ENCODE results near the gene APLNR. TPM values are rescaled to one million over a fixed set of nuclear protein-coding genes. Genes with fewer than 3 reads are reported as not detected.

APLNR gene
- total RNA-seq, 1 experiment from 2014 or later = not detected

- no peak for DNase-seq (ENCODE audit: unreplicated experiment)
- H3K4me3 Mint-ChIP-seq (ENCODE audit: unreplicated experiment) = no peak overlapping the region
- CTCF ChIA-PET = interaction anchor here (0.6 to 3.3 kb wide), 5 partner anchors 45 to 602 kb away, joined by 3 to 14 read pairs (median 4); no protein-coding TSS in a partner anchor
- no peaks in the 10 kb centered on the region for H3K9me3 Mint-ChIP-seq (ENCODE audit: unreplicated experiment)
- no peak overlapping the region for H3K27ac Mint-ChIP-seq (ENCODE audit: low read depth, unreplicated experiment)
- peaks cover 42% of the 10 kb centered on the region for H3K27me3 Mint-ChIP-seq (ENCODE audit: insufficient read depth, unreplicated experiment)
- no peaks in the 10 kb centered on the region for H3K4me1 Mint-ChIP-seq (ENCODE audit: insufficient read depth, unreplicated experiment)
- no peak for TF ChIP-seq CTCF (IDR thresholded peaks at IDR 0.05; ENCODE audit: unreplicated experiment)
- BruUV-seq (replicated peaks) = no TSS peak
- POLR2A ChIA-PET = interaction anchor here (0.6 kb wide), 2 partner anchors 30 to 313 kb away, joined by 3 read pairs; no protein-coding TSS in a partner anchor
- intact Hi-C loops (cut with micrococcal nuclease) = no loop called here
- no peaks in the 10 kb centered on the region for H3K36me3 Mint-ChIP-seq (ENCODE audit: insufficient read depth, unreplicated experiment)
Measured at GRCh38 chr11:57203882-57204480, 33.1 kb downstream of the APLNR start.

- intact Hi-C loops (cut with micrococcal nuclease) = no loop called here
- H3K4me3 Mint-ChIP-seq (ENCODE audit: unreplicated experiment) = no peak overlapping the region
- POLR2A ChIA-PET = interaction anchor here (0.6 kb wide), 1 partner anchor 31 kb away, joined by 3 read pairs; no protein-coding TSS in a partner anchor
- H3K4me1 Mint-ChIP-seq (ENCODE audit: insufficient read depth, unreplicated experiment) = no peaks in the 10 kb centered on the region
- no TSS peak for BruUV-seq (replicated peaks)
- peaks cover 42% of the 10 kb centered on the region for H3K27me3 Mint-ChIP-seq (ENCODE audit: insufficient read depth, unreplicated experiment)
- CTCF ChIA-PET = interaction anchor here (0.6 to 3.3 kb wide), 6 partner anchors 46 to 601 kb away, joined by 3 to 14 read pairs (median 4); no protein-coding TSS in a partner anchor
- TF ChIP-seq CTCF (IDR thresholded peaks at IDR 0.05; ENCODE audit: unreplicated experiment) = no peak
- DNase-seq (ENCODE audit: unreplicated experiment) = no peak
- H3K36me3 Mint-ChIP-seq (ENCODE audit: insufficient read depth, unreplicated experiment) = no peaks in the 10 kb centered on the region
- no peak overlapping the region for H3K27ac Mint-ChIP-seq (ENCODE audit: low read depth, unreplicated experiment)
- H3K9me3 Mint-ChIP-seq (ENCODE audit: unreplicated experiment) = no peaks in the 10 kb centered on the region
Measured at GRCh38 chr11:57203359-57203758, 33.7 kb downstream of the APLNR start.

GRCh38 chr11:57202281-57202680 lies 34.8 kb downstream of the APLNR start:
- peaks cover 42% of the 10 kb centered on the region for H3K27me3 Mint-ChIP-seq (ENCODE audit: insufficient read depth, unreplicated experiment)
- no peak overlapping the region for H3K27ac Mint-ChIP-seq (ENCODE audit: low read depth, unreplicated experiment)
- ChIA-PET POLR2A (no interaction called here), CTCF (interaction anchor here (0.6 to 3.3 kb wide), 3 partner anchors 47 to 1083 kb away, joined by 4 to 14 read pairs (median 5); no protein-coding TSS in a partner anchor)
- no TSS peak for BruUV-seq (replicated peaks)
- no peaks in the 10 kb centered on the region for H3K9me3 Mint-ChIP-seq (ENCODE audit: unreplicated experiment)
- H3K36me3 Mint-ChIP-seq (ENCODE audit: insufficient read depth, unreplicated experiment) = no peaks in the 10 kb centered on the region
- intact Hi-C loops (cut with micrococcal nuclease) = no loop called here
- H3K4me3 Mint-ChIP-seq (ENCODE audit: unreplicated experiment) = no peak overlapping the region
- H3K4me1 Mint-ChIP-seq (ENCODE audit: insufficient read depth, unreplicated experiment) = no peaks in the 10 kb centered on the region
- no peak for DNase-seq (ENCODE audit: unreplicated experiment)
- no peak for TF ChIP-seq CTCF (IDR thresholded peaks at IDR 0.05; ENCODE audit: unreplicated experiment)

GRCh38 chr11:57200917-57201316 lies 36.1 kb downstream of the APLNR start:
- Mint-ChIP-seq H3K4me1 (ENCODE audit: insufficient read depth, unreplicated experiment) (no peaks in the 10 kb centered on the region), H3K9me3 (ENCODE audit: unreplicated experiment) (no peaks in the 10 kb centered on the region), H3K27me3 (ENCODE audit: insufficient read depth, unreplicated experiment) (peaks cover 42% of the 10 kb centered on the region), H3K36me3 (ENCODE audit: insufficient read depth, unreplicated experiment) (no peaks in the 10 kb centered on the region), H3K27ac (ENCODE audit: low read depth, unreplicated experiment) (no peak overlapping the region), H3K4me3 (ENCODE audit: unreplicated experiment) (no peak overlapping the region)
- intact Hi-C loops (cut with micrococcal nuclease) = no loop called here
- no peak for TF ChIP-seq CTCF (IDR thresholded peaks at IDR 0.05; ENCODE audit: unreplicated experiment)
- no TSS peak for BruUV-seq (replicated peaks)
- ChIA-PET CTCF (no interaction called here), POLR2A (no interaction called here)
- no peak for DNase-seq (ENCODE audit: unreplicated experiment)
